GM06990 (cell line): ENCODE results near the gene KCNT1.

Experiments used
- DNase-seq: peaks from one replicate; pipeline ENCODE4 v3.0.0-alpha.2; 2011; ENCODE audit not compliant: insufficient read length; ENCODE audit errors: extremely low read depth
- H3K27me3 ChIP-seq: replicated peaks from 2 replicates; pipeline ENCODE4 v1.6.0; 2011; ENCODE audit warnings: low read length; ENCODE audit not compliant: control insufficient read depth, insufficient read depth
- H3K36me3 ChIP-seq: 2 replicates; pipeline ENCODE4 v1.5.1; 2011; ENCODE audit warnings: low read length; ENCODE audit not compliant: control insufficient read depth, insufficient read depth
- H3K4me3 ChIP-seq: replicated peaks from 2 replicates; pipeline ENCODE4 v1.5.1; 2011; ENCODE audit warnings: low read depth, mild to moderate bottlenecking, control low read depth, low read length
- TF ChIP-seq, protein P1 (sequence below): IDR thresholded peaks from 2 replicates; pipeline ENCODE4 v1.5.1; 2011; ENCODE audit warnings: low read length, control low read depth, mild to moderate bottlenecking, inconsistent platforms; ENCODE audit not compliant: insufficient read depth, poor library complexity, severe bottlenecking

The KCNT1 gene

GRCh38 chr9:135741276-135742219, 39.6 kb downstream of the KCNT1 start:
- no peaks in the 10 kb centered on the region; the same call in 1 of the 2 replicates for H3K27me3 ChIP-seq
- TF ChIP-seq, protein P1, sequence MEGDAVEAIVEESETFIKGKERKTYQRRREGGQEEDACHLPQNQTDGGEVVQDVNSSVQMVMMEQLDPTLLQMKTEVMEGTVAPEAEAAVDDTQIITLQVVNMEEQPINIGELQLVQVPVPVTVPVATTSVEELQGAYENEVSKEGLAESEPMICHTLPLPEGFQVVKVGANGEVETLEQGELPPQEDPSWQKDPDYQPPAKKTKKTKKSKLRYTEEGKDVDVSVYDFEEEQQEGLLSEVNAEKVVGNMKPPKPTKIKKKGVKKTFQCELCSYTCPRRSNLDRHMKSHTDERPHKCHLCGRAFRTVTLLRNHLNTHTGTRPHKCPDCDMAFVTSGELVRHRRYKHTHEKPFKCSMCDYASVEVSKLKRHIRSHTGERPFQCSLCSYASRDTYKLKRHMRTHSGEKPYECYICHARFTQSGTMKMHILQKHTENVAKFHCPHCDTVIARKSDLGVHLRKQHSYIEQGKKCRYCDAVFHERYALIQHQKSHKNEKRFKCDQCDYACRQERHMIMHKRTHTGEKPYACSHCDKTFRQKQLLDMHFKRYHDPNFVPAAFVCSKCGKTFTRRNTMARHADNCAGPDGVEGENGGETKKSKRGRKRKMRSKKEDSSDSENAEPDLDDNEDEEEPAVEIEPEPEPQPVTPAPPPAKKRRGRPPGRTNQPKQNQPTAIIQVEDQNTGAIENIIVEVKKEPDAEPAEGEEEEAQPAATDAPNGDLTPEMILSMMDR, result no peak
- DNase-seq, result no peak
- H3K36me3 ChIP-seq, result no peaks in the 10 kb centered on the region
- H3K4me3 ChIP-seq, result no peak overlapping the region

- H3K4me3 ChIP-seq, result no peak overlapping the region
- TF ChIP-seq, protein P1, result no peak
- H3K27me3 ChIP-seq, result no peaks in the 10 kb centered on the region; the same call in 1 of the 2 replicates
- no peak for DNase-seq
- no peaks in the 10 kb centered on the region for H3K36me3 ChIP-seq
Measured at GRCh38 chr9:135743021-135743420, 41.0 kb downstream of the KCNT1 start.

GRCh38 chr9:135743546-135744332, 41.8 kb downstream of the KCNT1 start:
- H3K36me3 ChIP-seq, result no peaks in the 10 kb centered on the region
- no peak for DNase-seq
- TF ChIP-seq, protein P1, result no peak
- H3K27me3 ChIP-seq, result no peaks in the 10 kb centered on the region; the same call in 1 of the 2 replicates
- no peak overlapping the region for H3K4me3 ChIP-seq

DNA sequence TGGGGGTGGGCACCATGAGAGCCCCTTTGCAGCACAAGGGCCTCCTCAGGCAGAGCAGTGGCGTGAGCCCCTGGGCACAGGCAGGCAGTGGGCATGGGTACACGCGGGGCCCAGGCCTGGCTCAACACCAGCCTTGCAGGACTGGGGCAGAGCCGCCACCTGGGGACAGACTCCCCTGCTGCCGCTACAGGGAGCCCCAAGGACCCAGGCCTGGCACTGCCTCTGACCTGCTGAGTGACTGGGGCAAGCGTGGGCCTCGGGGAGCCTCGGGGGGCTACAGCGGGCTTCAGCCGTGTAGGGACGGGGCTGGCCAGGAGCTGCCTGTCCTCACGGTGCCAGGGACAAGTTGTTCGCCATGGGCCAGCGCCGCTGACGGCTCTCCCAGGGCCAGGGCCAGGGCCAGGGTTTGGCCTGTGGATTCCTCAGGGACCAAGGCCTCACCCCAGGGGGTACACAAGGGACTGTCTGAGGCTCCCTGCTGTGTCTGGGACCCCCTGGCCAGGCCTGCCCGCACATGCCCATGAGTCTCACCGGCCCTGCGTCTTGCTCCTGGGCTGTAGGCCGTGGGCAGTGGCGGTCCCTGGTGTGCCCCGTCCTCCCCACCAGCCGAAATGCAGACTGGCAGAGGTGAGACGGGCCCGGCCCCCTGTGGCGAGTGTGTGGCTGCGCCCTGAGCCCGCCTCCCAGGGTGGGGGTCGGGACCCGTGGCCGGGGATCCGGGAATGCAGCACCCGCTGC, 42.5 kb downstream of the KCNT1 start:
- TF ChIP-seq, protein P1, result no peak
- no peak for DNase-seq
- H3K27me3 ChIP-seq, result no peaks in the 10 kb centered on the region; the same call in 1 of the 2 replicates
- no peak overlapping the region for H3K4me3 ChIP-seq
- H3K36me3 ChIP-seq, result no peaks in the 10 kb centered on the region

DNA sequence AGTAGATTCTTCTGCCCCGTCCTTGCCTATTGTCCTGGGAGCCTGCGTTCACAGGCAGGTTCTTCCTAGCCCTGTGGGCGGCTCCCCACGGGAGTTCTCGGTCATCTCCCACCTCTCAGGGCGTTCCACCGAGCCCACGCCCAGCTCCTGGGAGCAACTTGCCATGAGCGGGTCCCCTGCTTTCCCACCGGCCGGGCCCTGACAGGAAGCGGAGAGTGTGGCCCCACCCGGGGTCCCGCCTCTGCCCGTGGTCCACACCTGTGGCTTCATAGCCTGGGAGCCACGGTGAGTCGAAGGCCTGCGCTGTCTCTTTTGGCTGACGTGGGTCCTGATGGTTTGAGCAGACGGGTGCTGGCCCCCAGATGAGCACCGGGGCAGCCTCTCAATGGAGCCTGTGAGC, 43.2 kb downstream of the KCNT1 start:
- Histone ChIP-seq H3K4me3 (no peak overlapping the region), H3K27me3 (no peaks in the 10 kb centered on the region; the same call in 1 of the 2 replicates), H3K36me3 (no peaks in the 10 kb centered on the region)
- TF ChIP-seq, protein P1, result no peak
- DNase-seq, result no peak
